Adipocyte (in vitro differentiated cells): ENCODE results near the gene DLG1.

Experiments used
- DNase-seq: peaks from one replicate; pipeline ENCODE4 v3.0.0-alpha.2; 2015; ENCODE audit warnings: low read depth
- H3K27me3 ChIP-seq: replicated peaks from 2 replicates; pipeline ENCODE4 v1.7.0; 2013; ENCODE audit warnings: mild to moderate bottlenecking, low read length, moderate library complexity; ENCODE audit not compliant: control insufficient read depth, insufficient read depth
- H3K36me3 ChIP-seq: 2 replicates; pipeline ENCODE4 v1.7.0; 2013; ENCODE audit warnings: low read length, mild to moderate bottlenecking, moderate library complexity; ENCODE audit not compliant: control insufficient read depth, insufficient read depth, severe bottlenecking
- H3K4me1 ChIP-seq: 2 replicates; pipeline ENCODE4 v1.7.0; 2013; ENCODE audit warnings: mild to moderate bottlenecking, low read length, moderate library complexity; ENCODE audit not compliant: control insufficient read depth, insufficient read depth
- H3K4me3 ChIP-seq: 2 replicates; pipeline ENCODE4 v1.7.0; 2013; ENCODE audit warnings: mild to moderate bottlenecking, low read length, moderate library complexity
- H3K9ac ChIP-seq: 2 replicates; pipeline ENCODE4 v1.7.0; 2013; ENCODE audit warnings: mild to moderate bottlenecking, low read length, moderate library complexity
- H3K9me3 ChIP-seq: 2 replicates; pipeline ENCODE4 v1.7.0; 2013; ENCODE audit warnings: mild to moderate bottlenecking, low read length, moderate library complexity; ENCODE audit not compliant: control insufficient read depth

Gene DLG1

DNA sequence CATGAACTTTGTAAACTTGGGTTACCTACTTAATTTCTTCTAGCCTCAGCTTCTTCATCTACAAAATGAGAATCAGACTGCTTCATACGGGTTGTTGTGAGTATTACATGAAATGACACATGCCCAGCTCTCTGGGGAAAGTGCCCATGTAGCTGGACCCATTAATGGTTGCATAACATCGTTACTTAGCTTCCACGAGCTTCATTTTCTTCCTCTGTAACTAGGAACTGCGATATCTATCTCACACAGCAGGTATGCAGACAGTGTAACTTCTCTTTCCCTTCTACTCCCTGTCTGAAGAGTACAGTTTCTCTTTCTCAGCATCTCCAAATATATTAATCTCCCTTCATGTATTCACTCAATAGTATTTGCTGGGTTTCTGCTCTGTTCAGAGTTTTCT lies 37.9 kb upstream of the DLG1 start:
- H3K9me3 ChIP-seq, result no peaks in the 10 kb centered on the region
- peaks cover 6% of the 10 kb centered on the region for H3K27me3 ChIP-seq
- no peak overlapping the region for H3K4me3 ChIP-seq
- DNase-seq, result no peak
- H3K36me3 ChIP-seq, result no peaks in the 10 kb centered on the region
- peaks cover 10% of the 10 kb centered on the region for H3K4me1 ChIP-seq
- no peak overlapping the region for H3K9ac ChIP-seq

DNA sequence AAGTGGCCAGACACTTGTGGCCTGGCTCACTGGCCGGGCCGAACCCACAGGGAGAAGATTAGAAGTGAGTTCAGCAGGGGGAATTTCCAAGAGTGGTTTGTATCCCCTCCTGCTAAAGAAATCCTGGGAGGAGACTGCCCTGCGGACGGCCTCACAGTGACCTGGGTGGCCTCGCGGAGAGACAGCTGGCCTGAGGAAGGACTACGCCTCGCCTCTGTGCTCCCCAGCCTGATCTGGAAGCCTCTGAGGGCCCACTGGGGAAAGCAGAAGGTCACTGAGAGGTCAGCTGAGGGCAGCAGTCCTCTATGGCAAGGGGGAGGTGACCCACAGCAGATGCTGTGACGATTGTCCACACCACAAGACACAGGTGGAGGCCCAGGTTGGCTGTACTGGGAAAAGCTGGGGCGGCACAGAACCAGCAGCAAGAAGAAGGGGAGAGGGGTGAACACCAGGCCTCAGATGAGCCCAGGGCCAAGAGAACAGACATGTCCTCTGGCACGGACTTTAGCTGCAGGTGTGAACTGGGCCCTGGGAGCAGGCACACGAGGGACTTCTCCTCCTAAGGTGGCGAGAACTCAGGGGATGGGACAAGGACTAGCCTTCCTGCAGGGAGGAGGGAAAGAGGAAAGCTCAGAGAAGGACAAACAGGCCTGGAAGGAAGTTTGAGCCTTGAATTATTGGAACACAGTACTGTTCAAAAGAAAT lies 37.2 kb upstream of the DLG1 start:
- Histone ChIP-seq H3K4me1 (peaks cover 10% of the 10 kb centered on the region), H3K36me3 (no peaks in the 10 kb centered on the region), H3K9ac (no peak overlapping the region), H3K9me3 (no peaks in the 10 kb centered on the region), H3K27me3 (peaks cover 6% of the 10 kb centered on the region), H3K4me3 (no peak overlapping the region)
- DNase-seq, result no peak

GRCh38 chr3:197333901-197334639 lies 35.7 kb upstream of the DLG1 start:
- no peaks in the 10 kb centered on the region for H3K9me3 ChIP-seq
- no peaks in the 10 kb centered on the region for H3K36me3 ChIP-seq
- no peak overlapping the region for H3K9ac ChIP-seq
- H3K4me3 ChIP-seq, result no peak overlapping the region
- H3K4me1 ChIP-seq, result no peaks in the 10 kb centered on the region
- DNase-seq, result no peak
- peaks cover 6% of the 10 kb centered on the region for H3K27me3 ChIP-seq

GRCh38 chr3:197331131-197331530 lies 32.7 kb upstream of the DLG1 start:
- Histone ChIP-seq H3K4me1 (peaks cover 4% of the 10 kb centered on the region), H3K4me3 (no peak overlapping the region), H3K27me3 (peaks cover 6% of the 10 kb centered on the region), H3K36me3 (no peaks in the 10 kb centered on the region), H3K9me3 (no peaks in the 10 kb centered on the region), H3K9ac (no peak overlapping the region)
- no peak for DNase-seq

DNA sequence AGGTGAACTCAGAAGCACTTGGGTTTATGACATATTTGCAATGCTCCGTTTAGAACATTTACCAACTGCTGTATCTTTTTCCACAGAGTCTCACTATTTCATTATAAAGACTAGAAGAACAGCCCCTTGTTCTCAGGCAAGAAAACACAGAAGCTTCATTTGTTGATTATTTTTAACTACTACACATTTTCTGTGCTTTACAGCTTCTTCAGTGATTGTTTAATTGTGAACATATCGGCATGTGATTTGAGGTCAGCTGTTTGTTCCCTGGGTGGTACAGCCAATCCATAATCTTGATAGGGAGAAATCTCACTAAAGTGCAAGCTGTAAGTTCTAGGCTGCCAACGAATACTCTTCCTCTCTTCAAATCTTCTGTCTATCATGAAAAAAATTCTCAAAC lies 31.0 kb upstream of the DLG1 start:
- Histone ChIP-seq H3K27me3 (peaks cover 4% of the 10 kb centered on the region), H3K4me3 (no peak overlapping the region), H3K4me1 (peaks cover 4% of the 10 kb centered on the region), H3K9ac (no peak overlapping the region), H3K9me3 (no peaks in the 10 kb centered on the region), H3K36me3 (no peaks in the 10 kb centered on the region)
- no peak for DNase-seq

- Histone ChIP-seq H3K36me3 (no peaks in the 10 kb centered on the region), H3K4me1 (peaks cover 4% of the 10 kb centered on the region), H3K27me3 (no peaks in the 10 kb centered on the region), H3K9me3 (no peaks in the 10 kb centered on the region), H3K4me3 (no peak overlapping the region), H3K9ac (no peak overlapping the region)
- DNase-seq, result no peak
Observed at GRCh38 chr3:197328198-197328597, 29.8 kb upstream of the DLG1 start.

DNA sequence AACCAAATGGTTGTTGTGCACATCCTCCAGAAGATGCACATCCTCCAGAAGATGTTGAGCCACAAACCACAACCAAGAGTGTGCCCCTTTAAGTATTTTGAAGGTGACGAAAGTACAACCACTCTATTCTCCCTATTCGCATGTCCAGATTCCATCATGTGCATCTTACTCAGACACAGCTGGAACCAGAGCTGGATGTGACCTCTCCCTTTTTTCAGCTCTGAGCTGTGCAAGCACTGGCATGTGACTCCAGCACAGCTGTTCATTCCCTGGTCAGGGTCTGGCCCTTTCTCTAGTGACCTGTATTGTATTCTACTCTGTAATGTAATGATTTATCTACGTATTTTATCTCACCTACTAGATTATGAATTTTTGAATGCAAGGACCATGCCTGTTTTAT lies 29.3 kb upstream of the DLG1 start:
- H3K9me3 ChIP-seq, result no peaks in the 10 kb centered on the region
- H3K27me3 ChIP-seq, result no peaks in the 10 kb centered on the region
- peaks cover 4% of the 10 kb centered on the region for H3K4me1 ChIP-seq
- no peak overlapping the region for H3K4me3 ChIP-seq
- no peaks in the 10 kb centered on the region for H3K36me3 ChIP-seq
- no peak overlapping the region for H3K9ac ChIP-seq
- no peak for DNase-seq

DNA sequence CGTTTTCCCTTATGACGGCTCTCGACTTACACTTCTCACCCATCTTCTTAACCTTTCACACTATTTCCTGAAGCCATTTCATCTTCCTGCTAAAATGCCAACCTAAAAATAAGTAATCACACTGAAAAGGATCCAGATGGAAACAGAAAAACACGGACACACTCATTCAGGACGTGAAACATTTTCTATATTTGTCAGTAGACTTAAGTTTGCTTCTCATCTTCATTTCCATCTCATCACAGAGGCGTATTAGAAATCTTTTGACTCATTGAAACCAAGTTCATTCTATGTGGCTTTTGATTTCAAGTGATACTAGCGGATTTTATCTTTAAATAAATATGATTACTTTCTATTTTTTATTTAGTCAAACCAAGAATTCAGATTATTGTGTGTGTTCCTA lies 27.4 kb upstream of the DLG1 start:
- H3K4me3 ChIP-seq, result no peak overlapping the region
- H3K4me1 ChIP-seq, result peaks cover 4% of the 10 kb centered on the region
- no peaks in the 10 kb centered on the region for H3K27me3 ChIP-seq
- no peak for DNase-seq
- no peak overlapping the region for H3K9ac ChIP-seq
- no peaks in the 10 kb centered on the region for H3K9me3 ChIP-seq
- no peaks in the 10 kb centered on the region for H3K36me3 ChIP-seq

DNA sequence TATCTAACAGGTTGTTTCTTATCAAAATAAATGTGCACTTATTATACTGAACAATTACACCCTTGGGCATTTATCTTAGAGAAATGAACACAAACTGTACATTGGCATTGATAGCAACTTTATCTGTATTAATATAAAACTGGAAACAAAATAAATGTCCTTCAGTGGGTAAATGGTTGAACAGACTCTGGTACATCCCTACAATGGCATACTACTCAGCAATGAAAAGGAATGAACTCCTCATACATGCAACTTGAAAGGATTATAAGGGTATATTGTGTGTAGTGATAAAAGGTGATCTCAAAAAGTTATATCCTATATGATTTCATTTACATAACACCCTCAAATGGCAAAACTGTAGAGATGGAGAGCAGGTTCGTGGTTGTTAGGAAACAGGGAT lies 23.7 kb upstream of the DLG1 start:
- Histone ChIP-seq H3K9me3 (no peaks in the 10 kb centered on the region), H3K4me3 (no peak overlapping the region), H3K36me3 (no peaks in the 10 kb centered on the region), H3K9ac (no peak overlapping the region), H3K4me1 (peaks cover 8% of the 10 kb centered on the region), H3K27me3 (no peaks in the 10 kb centered on the region)
- no peak for DNase-seq

- Histone ChIP-seq H3K36me3 (no peaks in the 10 kb centered on the region), H3K27me3 (no peaks in the 10 kb centered on the region), H3K9ac (no peak overlapping the region), H3K9me3 (no peaks in the 10 kb centered on the region), H3K4me3 (no peak overlapping the region), H3K4me1 (peaks cover 16% of the 10 kb centered on the region)
- no peak for DNase-seq
Observed at GRCh38 chr3:197320582-197320981, 22.2 kb upstream of the DLG1 start.

DNA sequence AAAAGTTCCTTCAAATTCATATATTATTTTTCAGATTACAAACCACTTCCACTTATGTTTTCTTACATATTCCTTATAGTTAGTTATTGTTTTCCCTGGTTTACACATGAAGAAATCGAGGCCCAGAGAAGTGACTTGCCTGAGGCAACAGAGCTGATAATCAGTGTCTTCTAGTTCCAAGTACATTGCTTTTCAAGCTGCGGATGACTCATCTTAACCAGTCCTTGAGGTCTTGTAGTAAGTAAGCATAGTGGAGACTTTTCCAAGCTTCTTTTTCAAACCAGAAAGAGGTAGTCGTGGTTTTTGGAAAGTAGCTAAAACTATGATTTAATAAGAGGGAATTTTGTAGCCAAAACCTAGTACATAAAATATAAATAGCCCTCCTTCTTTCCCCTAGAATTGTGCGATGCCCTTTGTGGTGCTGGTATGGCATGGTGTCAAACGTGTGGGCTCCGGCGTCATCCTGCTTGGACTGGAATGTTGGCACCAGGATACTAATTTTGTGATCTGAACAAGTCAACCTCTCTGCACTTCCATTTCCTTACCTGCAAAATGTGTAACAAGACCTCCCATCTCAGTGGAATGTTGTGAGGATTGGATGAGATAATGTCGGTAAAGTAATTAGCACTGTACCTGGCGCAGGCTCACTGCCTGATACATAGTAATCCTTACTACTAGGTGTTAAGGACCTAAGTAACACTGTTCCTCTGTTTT lies 19.0 kb upstream of the DLG1 start:
- H3K9me3 ChIP-seq, result no peaks in the 10 kb centered on the region
- peak; percentile 95 for DNase-seq
- peak overlapping the region; percentile 31 for H3K4me3 ChIP-seq
- peak overlapping the region; percentile 21 for H3K9ac ChIP-seq
- H3K36me3 ChIP-seq, result no peaks in the 10 kb centered on the region
- H3K27me3 ChIP-seq, result no peaks in the 10 kb centered on the region
- H3K4me1 ChIP-seq, result peaks cover 16% of the 10 kb centered on the region
